Tibial nerve (tissue), 4 donors: ENCODE data around the gene ANO8. TPM values are rescaled to one million over a fixed set of nuclear protein-coding genes. Genes with fewer than 3 reads are reported as not detected.

Experiments used
- DNase-seq, 2 donors: peaks; one replicate each; pipeline ENCODE4 v3.0.0-alpha.2; 2019; ENCODE audit warnings: low spot score in 2 of 2
- H3K27ac ChIP-seq, 4 donors: fragments of 200-600 bp; sonication (generic) in 3 of 4; one replicate each; pipeline ENCODE4 v1.5.1; 2017 to 2019; ENCODE audit warnings: mild to moderate bottlenecking in 1 of 4
- H3K27me3 ChIP-seq, 2 donors: fragments of 200-600 bp; sonication (generic) in 1 of 2; one replicate each; pipeline versions ENCODE4 v1.5.1 to v1.6.0; 2017 to 2019
- H3K36me3 ChIP-seq, 3 donors: fragments of 200-600 bp; sonication (generic); one replicate each; pipeline ENCODE4 v1.5.1; 2018 to 2019
- H3K4me1 ChIP-seq, 4 donors: fragments of 200-600 bp; sonication (generic) in 3 of 4; one replicate each; pipeline ENCODE4 v1.5.1; 2017 to 2019
- H3K4me3 ChIP-seq, 4 donors: fragments of 200-600 bp; sonication (generic) in 3 of 4; one replicate each; pipeline ENCODE4 v1.5.1; 2017 to 2019; ENCODE audit warnings: mild to moderate bottlenecking in 1 of 4, moderate library complexity in 1 of 4
- H3K9me3 ChIP-seq, 4 donors: fragments of 200-600 bp; sonication (generic) in 3 of 4; one replicate each; pipeline ENCODE4 v1.5.1; 2017 to 2019
- EP300 ChIP-seq, 2 donors: sonication (generic); formaldehyde crosslinking; IDR thresholded peaks; one replicate each; pipeline ENCODE4 v1.6.1; 2017; ENCODE audit warnings: antibody characterized with exemption in 2 of 2, mild to moderate bottlenecking in 1 of 2
- POLR2A ChIP-seq, 2 donors: fragments of 450-650 bp; IDR thresholded peaks; one replicate each; pipeline ENCODE4 v1.6.1; 2017; ENCODE audit warnings: antibody characterized with exemption in 2 of 2, mild to moderate bottlenecking in 2 of 2, moderate library complexity in 2 of 2
- WGBS, 2 donors: methylation state at CpG; one replicate each; pipeline ENCODE4 v1.1.5; 2018; 5-methylcytosine and 5-hydroxymethylcytosine counted together
- total RNA-seq, 4 donors: library from RNA; depleted of rRNA; stranded (reverse); fragments of >200 nt; gene quantifications; one replicate each; pipeline ENCODE4 v1.1.0, GENCODE V29; 2016
- TF ChIP-seq, protein P1 (sequence below), 5 experiments: fragments of 200-600 bp in 3 of 5; fragments of 450-650 bp in 2 of 5; sonication (generic) in 3 of 5; IDR thresholded peaks; one replicate each; pipeline ENCODE4 v1.5.1; 2016 to 2019; ENCODE audit warnings: antibody characterized with exemption in 5 of 5, mild to moderate bottlenecking in 3 of 5, moderate library complexity in 2 of 5

The ANO8 gene
- total RNA-seq, 4 donors from 2014 or later, result 10.7 to 23.1 (median 13.3) TPM

DNA sequence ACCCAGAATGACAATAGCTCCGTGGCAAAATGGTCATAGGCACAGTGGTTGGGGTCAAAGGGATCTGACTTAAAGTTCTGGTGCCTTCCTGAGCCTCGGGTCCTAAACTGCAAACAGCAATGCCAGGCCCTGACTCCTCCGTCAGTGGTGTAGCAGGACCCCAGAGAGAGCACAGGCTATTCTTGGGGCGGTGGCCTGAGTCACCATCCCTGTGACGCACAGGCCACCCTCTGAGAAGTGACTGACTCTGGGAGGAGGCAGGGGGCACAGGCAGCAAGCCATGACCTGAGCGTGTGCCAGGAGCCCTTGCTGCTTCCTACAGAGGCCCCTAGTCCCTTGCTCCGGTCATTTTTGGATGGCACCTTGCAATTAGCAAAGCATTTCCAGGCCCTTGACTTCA is 23.7 kb upstream of the ANO8 start:
- H3K27ac ChIP-seq, result peak overlapping the region in 2 of 4 donors; percentile 19 to 38
- no peaks in the 10 kb centered on the region for H3K36me3 ChIP-seq
- no peak overlapping the region for H3K4me3 ChIP-seq
- H3K27me3 ChIP-seq, result no peaks in the 10 kb centered on the region
- DNase-seq, result no peak
- TF ChIP-seq POLR2A (IDR thresholded peaks at IDR 0.05) (no peak), EP300 (IDR thresholded peaks at IDR 0.05) (peak in 1 of 2 donors; percentile 45)
- TF ChIP-seq, protein P1, sequence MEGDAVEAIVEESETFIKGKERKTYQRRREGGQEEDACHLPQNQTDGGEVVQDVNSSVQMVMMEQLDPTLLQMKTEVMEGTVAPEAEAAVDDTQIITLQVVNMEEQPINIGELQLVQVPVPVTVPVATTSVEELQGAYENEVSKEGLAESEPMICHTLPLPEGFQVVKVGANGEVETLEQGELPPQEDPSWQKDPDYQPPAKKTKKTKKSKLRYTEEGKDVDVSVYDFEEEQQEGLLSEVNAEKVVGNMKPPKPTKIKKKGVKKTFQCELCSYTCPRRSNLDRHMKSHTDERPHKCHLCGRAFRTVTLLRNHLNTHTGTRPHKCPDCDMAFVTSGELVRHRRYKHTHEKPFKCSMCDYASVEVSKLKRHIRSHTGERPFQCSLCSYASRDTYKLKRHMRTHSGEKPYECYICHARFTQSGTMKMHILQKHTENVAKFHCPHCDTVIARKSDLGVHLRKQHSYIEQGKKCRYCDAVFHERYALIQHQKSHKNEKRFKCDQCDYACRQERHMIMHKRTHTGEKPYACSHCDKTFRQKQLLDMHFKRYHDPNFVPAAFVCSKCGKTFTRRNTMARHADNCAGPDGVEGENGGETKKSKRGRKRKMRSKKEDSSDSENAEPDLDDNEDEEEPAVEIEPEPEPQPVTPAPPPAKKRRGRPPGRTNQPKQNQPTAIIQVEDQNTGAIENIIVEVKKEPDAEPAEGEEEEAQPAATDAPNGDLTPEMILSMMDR (IDR thresholded peaks at IDR 0.05), result no peak
- no peaks in the 10 kb centered on the region for H3K9me3 ChIP-seq
- H3K4me1 ChIP-seq, result no peaks in the 10 kb centered on the region
- 41 to 54% methylated on average over 6 of the region's 7 CpGs for WGBS, 2 donors

DNA sequence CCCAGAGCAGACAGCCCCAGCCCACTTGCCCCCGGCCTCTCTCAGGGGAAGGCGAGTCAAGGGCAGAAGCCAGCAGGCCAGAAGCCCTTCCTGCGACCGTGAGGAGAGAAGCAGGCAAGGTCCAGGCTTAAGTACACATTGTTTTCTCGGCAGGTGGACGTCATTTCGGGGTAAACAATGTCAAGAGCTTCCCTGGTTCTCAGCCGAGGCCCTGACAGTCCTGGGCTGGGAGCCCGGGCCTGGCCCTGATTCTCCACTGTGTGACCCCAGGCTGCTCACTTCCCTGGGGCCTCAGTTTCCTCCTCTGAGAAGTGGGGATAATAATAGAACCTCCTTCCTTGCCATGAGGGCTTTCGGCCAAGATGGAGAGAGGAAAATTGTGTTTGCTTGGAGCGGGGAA is 23.1 kb upstream of the ANO8 start:
- 65 to 73% methylated on average over 11 of the region's 11 CpGs for WGBS, 2 donors
- Histone ChIP-seq H3K27ac (peak overlapping the region in 2 of 4 donors; percentile 19 to 38), H3K4me3 (no peak overlapping the region), H3K36me3 (no peaks in the 10 kb centered on the region), H3K9me3 (no peaks in the 10 kb centered on the region), H3K4me1 (no peaks in the 10 kb centered on the region), H3K27me3 (no peaks in the 10 kb centered on the region)
- no peak for TF ChIP-seq EP300 (IDR thresholded peaks at IDR 0.05)
- TF ChIP-seq, protein P1 (IDR thresholded peaks at IDR 0.05), result no peak
- no peak for TF ChIP-seq POLR2A (IDR thresholded peaks at IDR 0.05)
- no peak for DNase-seq

DNA sequence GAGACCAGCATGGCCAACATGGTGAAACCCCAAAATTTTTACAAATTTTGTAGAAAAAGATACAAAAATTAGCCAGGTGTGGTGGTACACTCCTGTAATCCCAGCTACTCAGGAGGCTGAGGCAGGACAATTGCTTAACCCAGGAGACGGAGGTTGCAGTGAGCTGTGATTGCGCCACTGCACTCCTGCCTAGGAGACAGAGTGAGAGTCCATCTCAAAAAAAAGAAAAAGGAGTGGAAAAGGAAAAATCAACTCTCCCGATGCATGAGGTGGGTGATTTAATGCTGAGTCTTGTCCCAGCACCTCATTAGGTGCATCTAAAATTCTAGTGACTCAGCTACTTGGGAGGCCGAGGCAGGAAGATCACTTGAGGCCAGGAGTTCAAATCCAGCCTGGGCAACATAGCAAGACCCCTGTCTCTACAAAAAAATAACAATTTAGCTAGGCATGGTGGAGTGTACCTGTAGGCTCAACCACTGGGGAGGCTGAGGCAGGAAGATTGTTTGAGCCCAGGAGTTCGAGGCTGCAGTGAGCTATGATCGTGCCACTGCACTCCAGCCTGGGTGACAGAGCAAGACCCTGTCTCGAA is 22.5 kb upstream of the ANO8 start:
- 85 to 88% methylated on average over 7 of the region's 7 CpGs for WGBS, 2 donors
- no peak for TF ChIP-seq POLR2A (IDR thresholded peaks at IDR 0.05)
- TF ChIP-seq EP300 (IDR thresholded peaks at IDR 0.05), result no peak
- TF ChIP-seq, protein P1 (IDR thresholded peaks at IDR 0.05), result no peak
- no peaks in the 10 kb centered on the region for H3K36me3 ChIP-seq
- DNase-seq, result no peak
- no peaks in the 10 kb centered on the region for H3K4me1 ChIP-seq
- H3K27me3 ChIP-seq, result no peaks in the 10 kb centered on the region
- peak overlapping the region in 1 of 4 donors; percentile 38 for H3K27ac ChIP-seq
- no peaks in the 10 kb centered on the region for H3K9me3 ChIP-seq
- H3K4me3 ChIP-seq, result no peak overlapping the region

DNA sequence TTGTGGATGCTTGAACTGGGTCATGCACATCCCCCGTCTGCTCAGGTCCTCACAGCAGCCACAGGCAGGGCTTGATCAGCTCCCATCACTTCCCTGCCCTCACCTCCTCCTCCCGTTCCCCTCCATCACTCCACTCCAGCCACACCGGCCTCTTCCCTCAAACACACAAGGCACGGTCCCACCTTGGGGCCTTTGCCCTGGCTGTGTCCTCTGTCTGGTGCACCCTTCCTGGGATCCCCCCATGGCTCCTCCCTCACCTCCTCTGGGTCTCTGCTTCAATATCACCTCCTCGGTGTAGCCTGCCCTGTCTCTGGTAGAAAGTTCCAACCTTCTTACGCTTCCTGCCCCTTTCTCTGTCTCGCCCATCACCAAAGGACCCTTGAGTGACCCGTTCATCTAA is 18.7 kb upstream of the ANO8 start:
- no peak overlapping the region for H3K27ac ChIP-seq
- 77 to 78% methylated on average over 8 of the region's 8 CpGs for WGBS, 2 donors

DNA sequence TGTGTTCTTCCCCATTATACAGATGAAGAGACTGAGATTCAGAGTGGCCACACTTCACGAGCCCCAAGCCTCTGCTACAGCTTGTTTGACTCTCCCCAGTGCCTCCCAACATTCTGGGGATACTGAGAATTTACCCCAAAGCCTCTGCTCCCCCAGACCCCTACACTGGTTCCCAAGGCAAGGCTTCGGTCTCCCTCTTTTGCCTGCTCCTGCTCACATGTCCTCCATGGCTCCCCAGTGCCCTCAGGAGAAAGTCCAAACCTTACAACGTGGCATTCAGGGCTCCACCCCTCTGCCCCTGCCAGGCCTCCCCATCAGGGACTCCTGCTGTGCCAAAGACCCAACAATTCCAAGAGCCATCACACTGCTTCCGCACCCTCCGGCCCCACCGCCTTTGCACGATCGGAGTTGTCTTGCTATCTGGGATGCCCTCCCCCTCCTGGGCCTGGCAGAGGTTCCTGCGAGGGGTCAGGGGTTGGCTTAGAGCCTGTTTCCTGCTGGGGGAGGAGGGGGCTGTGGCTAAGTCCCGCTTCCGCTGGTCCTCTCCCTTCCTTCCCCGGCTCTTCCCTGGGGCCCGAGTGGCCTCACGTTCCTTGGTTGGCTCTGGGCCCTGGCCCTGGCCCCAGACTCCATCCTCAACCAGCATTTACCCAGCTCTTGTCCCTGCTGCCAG is 18.1 kb upstream of the ANO8 start:
- WGBS, 2 donors, result 25 to 46% methylated on average over 14 of the region's 14 CpGs
- TF ChIP-seq, protein P1 (IDR thresholded peaks at IDR 0.05), result no peak
- TF ChIP-seq EP300 (IDR thresholded peaks at IDR 0.05) (peak in 1 of 2 donors; percentile 57), POLR2A (IDR thresholded peaks at IDR 0.05) (no peak)
- Histone ChIP-seq H3K27me3 (peaks cover 0 to 17% of the 10 kb centered on the region in 2 donors), H3K4me1 (peaks cover 0 to 16% (median 3%) of the 10 kb centered on the region in 4 donors), H3K27ac (no peak overlapping the region), H3K9me3 (no peaks in the 10 kb centered on the region), H3K4me3 (no peak overlapping the region), H3K36me3 (no peaks in the 10 kb centered on the region)
- no peak for DNase-seq

More for the DNA sequence above, 18.7 kb upstream of the ANO8 start:
- TF ChIP-seq POLR2A (IDR thresholded peaks at IDR 0.05) (no peak), EP300 (IDR thresholded peaks at IDR 0.05) (no peak)
- TF ChIP-seq, protein P1 (IDR thresholded peaks at IDR 0.05), result no peak
- DNase-seq, result no peak
- H3K4me1 ChIP-seq, result peaks cover 0 to 11% (median 2%) of the 10 kb centered on the region in 4 donors
- peaks cover 0 to 17% of the 10 kb centered on the region in 2 donors for H3K27me3 ChIP-seq
- no peaks in the 10 kb centered on the region for H3K9me3 ChIP-seq
- no peak overlapping the region for H3K4me3 ChIP-seq
- H3K36me3 ChIP-seq, result no peaks in the 10 kb centered on the region
